Measurements from ENCODE around the gene ZNF222.

The ZNF222 gene

DNA sequence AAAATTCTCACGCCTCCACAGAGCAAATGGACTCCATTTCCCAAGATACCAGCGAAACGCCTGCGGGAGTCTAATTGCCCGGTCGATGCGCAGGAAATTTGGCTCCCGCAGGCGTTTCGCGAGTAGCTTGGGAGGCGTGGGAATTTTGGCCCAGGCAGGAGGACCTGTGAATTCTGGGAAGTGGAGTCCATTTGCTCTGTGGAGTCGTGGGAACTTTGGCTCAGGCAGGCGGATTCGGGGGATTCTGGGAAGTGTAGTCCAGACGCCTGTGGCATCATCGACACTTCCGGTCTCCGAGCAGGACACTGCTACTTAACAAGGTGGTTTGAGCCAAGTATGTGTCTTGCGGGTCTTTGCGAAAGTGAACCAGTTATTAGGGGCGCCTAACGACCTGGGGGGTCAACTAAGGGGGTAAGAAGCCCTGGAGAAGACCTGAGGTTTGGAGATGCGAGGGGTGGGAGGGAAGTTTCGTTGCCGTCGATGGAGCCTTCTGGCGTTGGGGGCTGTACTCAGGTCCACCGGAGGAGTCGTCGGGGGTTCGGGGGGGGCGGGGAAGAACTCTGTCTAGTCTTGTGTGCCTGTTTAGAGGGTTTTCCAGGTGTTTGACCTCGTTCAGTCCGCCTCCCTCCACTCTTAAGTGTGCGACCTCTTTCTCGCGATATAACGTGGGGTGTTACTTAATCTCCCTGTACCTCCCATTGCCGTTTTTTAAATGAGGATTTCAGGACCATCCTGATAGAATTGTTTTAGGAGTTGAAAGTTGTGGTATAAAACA is 41.1 kb upstream of the ZNF222 start, which contains the start of gene ZNF155:
TSS of gene ZNF155 (plus strand) at position 277 of the 775 bp plus-strand sequence. CDS start 4,356 bp downstream, outside the sequence.
- H3K4me1 ChIP-seq (ENCODE audit: insufficient read depth, low read length, poor library complexity, severe bottlenecking): peaks cover 5% of the 10 kb centered on the region
- H3K79me2 ChIP-seq (ENCODE audit: insufficient read depth, low read length): no peaks in the 10 kb centered on the region; the same call in 1 of the 2 replicates
- peak within 1 kb of the TSS; percentile 87 for H3K4me3 ChIP-seq (ENCODE audit: low read length, poor library complexity, severe bottlenecking)
- peak within 1 kb of the TSS; percentile 85 for H2AFZ ChIP-seq (ENCODE audit: low read length)
- H3K9me2 ChIP-seq (replicated peaks; ENCODE audit: low read depth, low read length): no peaks in the 10 kb centered on the region
- TF ChIP-seq EZH2phosphoT487 (IDR thresholded peaks at IDR 0.05; ENCODE audit: borderline replicate concordance): no peak
- TF ChIP-seq, protein P1, sequence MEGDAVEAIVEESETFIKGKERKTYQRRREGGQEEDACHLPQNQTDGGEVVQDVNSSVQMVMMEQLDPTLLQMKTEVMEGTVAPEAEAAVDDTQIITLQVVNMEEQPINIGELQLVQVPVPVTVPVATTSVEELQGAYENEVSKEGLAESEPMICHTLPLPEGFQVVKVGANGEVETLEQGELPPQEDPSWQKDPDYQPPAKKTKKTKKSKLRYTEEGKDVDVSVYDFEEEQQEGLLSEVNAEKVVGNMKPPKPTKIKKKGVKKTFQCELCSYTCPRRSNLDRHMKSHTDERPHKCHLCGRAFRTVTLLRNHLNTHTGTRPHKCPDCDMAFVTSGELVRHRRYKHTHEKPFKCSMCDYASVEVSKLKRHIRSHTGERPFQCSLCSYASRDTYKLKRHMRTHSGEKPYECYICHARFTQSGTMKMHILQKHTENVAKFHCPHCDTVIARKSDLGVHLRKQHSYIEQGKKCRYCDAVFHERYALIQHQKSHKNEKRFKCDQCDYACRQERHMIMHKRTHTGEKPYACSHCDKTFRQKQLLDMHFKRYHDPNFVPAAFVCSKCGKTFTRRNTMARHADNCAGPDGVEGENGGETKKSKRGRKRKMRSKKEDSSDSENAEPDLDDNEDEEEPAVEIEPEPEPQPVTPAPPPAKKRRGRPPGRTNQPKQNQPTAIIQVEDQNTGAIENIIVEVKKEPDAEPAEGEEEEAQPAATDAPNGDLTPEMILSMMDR (conservative IDR thresholded peaks at IDR 0.05; ENCODE audit: low read length): no peak
- no peaks in the 10 kb centered on the region for H3K9me3 ChIP-seq (ENCODE audit: insufficient read depth, low read depth, low read length)
- no peaks in the 10 kb centered on the region for H4K20me1 ChIP-seq (ENCODE audit: insufficient read depth, low read length, poor library complexity, severe bottlenecking)
- peak within 1 kb of the TSS; percentile 85 for H3K4me2 ChIP-seq (ENCODE audit: low read depth, low read length, poor library complexity, severe bottlenecking)
- no peaks in the 10 kb centered on the region for H3K27me3 ChIP-seq (ENCODE audit: insufficient read depth, low read length, poor library complexity, severe bottlenecking)
- H3F3A ChIP-seq (ENCODE audit: low read depth): no peaks in the 10 kb centered on the region
- H3K9ac ChIP-seq (ENCODE audit: low read depth, low read length, poor library complexity, severe bottlenecking): peak within 1 kb of the TSS; percentile 74
- H3K36me3 ChIP-seq (ENCODE audit: insufficient read depth, low read length): no peaks in the 10 kb centered on the region

GRCh38 chr19:43984687-43985000 is 40.5 kb upstream of the ZNF222 start:
- Histone ChIP-seq H3K27me3 (ENCODE audit: insufficient read depth, low read length, poor library complexity, severe bottlenecking) (no peaks in the 10 kb centered on the region), H3F3A (ENCODE audit: low read depth) (no peaks in the 10 kb centered on the region), H2AFZ (ENCODE audit: low read length) (peak overlapping the region; percentile 85), H4K20me1 (ENCODE audit: insufficient read depth, low read length, poor library complexity, severe bottlenecking) (no peaks in the 10 kb centered on the region), H3K36me3 (ENCODE audit: insufficient read depth, low read length) (no peaks in the 10 kb centered on the region), H3K9me2 (replicated peaks; ENCODE audit: low read depth, low read length) (no peaks in the 10 kb centered on the region), H3K9me3 (ENCODE audit: insufficient read depth, low read depth, low read length) (no peaks in the 10 kb centered on the region), H3K4me1 (ENCODE audit: insufficient read depth, low read length, poor library complexity, severe bottlenecking) (peaks cover 5% of the 10 kb centered on the region), H3K4me3 (ENCODE audit: low read length, poor library complexity, severe bottlenecking) (peak overlapping the region; percentile 87), H3K79me2 (ENCODE audit: insufficient read depth, low read length) (no peaks in the 10 kb centered on the region; the same call in 1 of the 2 replicates), H3K4me2 (ENCODE audit: low read depth, low read length, poor library complexity, severe bottlenecking) (peak overlapping the region; percentile 85), H3K9ac (ENCODE audit: low read depth, low read length, poor library complexity, severe bottlenecking) (peak overlapping the region; percentile 74)
- TF ChIP-seq, protein P1 (conservative IDR thresholded peaks at IDR 0.05; ENCODE audit: low read length): no peak
- TF ChIP-seq EZH2phosphoT487 (IDR thresholded peaks at IDR 0.05; ENCODE audit: borderline replicate concordance): no peak

DNA sequence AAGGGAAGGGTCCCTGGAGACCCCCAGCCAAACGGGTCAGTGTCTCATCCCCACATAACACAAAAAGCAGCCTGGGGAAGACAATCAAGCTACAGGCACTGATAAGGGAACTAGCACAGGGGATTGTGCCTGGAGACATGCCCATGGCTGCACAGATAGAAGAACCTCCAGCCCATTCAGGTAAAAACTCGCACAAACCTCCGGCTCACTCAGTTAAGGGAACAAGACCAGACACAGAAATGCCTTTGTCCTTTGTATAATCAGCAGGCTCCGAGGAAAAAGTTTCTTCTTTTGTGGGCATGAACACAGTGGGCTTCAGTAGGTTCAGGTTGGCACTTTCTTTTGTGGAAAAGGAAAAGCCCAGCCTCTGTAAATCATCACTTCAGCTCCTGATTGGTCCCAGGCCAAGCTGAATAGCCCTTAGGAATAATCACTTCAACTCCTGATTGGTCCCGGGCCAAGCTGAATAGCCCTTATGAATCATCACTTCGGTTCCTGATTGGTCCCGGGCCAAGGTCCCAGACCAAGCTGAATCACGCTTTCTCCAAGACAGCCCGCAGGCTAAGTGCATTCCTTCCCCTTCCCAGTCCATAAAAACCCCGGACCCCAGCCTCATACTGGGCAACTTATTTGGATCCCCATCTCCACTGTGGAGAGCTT is 27.4 kb upstream of the ZNF222 start:
- H3K4me2 ChIP-seq (ENCODE audit: low read depth, low read length, poor library complexity, severe bottlenecking): no peak overlapping the region
- no peaks in the 10 kb centered on the region for H3K79me2 ChIP-seq (ENCODE audit: insufficient read depth, low read length)
- peaks cover 8% of the 10 kb centered on the region; the same call in 1 of the 2 replicates for H3K36me3 ChIP-seq (ENCODE audit: insufficient read depth, low read length)
- H3K9me2 ChIP-seq (replicated peaks; ENCODE audit: low read depth, low read length): no peaks in the 10 kb centered on the region
- no peaks in the 10 kb centered on the region for H4K20me1 ChIP-seq (ENCODE audit: insufficient read depth, low read length, poor library complexity, severe bottlenecking)
- H3K4me1 ChIP-seq (ENCODE audit: insufficient read depth, low read length, poor library complexity, severe bottlenecking): peaks cover 4% of the 10 kb centered on the region
- no peaks in the 10 kb centered on the region for H3K27me3 ChIP-seq (ENCODE audit: insufficient read depth, low read length, poor library complexity, severe bottlenecking)
- no peak for TF ChIP-seq EZH2phosphoT487 (IDR thresholded peaks at IDR 0.05; ENCODE audit: borderline replicate concordance)
- TF ChIP-seq, protein P1 (conservative IDR thresholded peaks at IDR 0.05; ENCODE audit: low read length): no peak
- H3K9ac ChIP-seq (ENCODE audit: low read depth, low read length, poor library complexity, severe bottlenecking): no peak overlapping the region
- H3K4me3 ChIP-seq (ENCODE audit: low read length, poor library complexity, severe bottlenecking): no peak overlapping the region
- no peaks in the 10 kb centered on the region for H3F3A ChIP-seq (ENCODE audit: low read depth)
- no peak overlapping the region for H2AFZ ChIP-seq (ENCODE audit: low read length)
- no peaks in the 10 kb centered on the region for H3K9me3 ChIP-seq (ENCODE audit: insufficient read depth, low read depth, low read length)

All from Loucy (cell line).